GM19397 (cell line): ENCODE measurements around the gene CEP83.
"Not testable (repeated sequence)": the region's sequence is repeated elsewhere in the genome, so short reads cannot be mapped to it uniquely, and the experiment has no call there.

Experiments used
- ATAC-seq: cut with Tn5 transposase; IDR thresholded peaks from one replicate; pipeline ENCODE4 v1.9.1; 2021; ENCODE audit warnings: mild to moderate bottlenecking, moderate library complexity; ENCODE audit not compliant: unreplicated experiment

Gene CEP83

GRCh38 chr12:94386422-94386821 lies 73.2 kb downstream of the CEP83 start:
- ATAC-seq, result no peak

GRCh38 chr12:94384030-94384429 lies 75.6 kb downstream of the CEP83 start:
- no peak for ATAC-seq

GRCh38 chr12:94380507-94380906 lies 79.2 kb downstream of the CEP83 start:
- no peak for ATAC-seq

- no peak for ATAC-seq
These were observed 80.1 kb downstream of the CEP83 start for GRCh38 chr12:94379479-94380113.

- no peak for ATAC-seq
These were observed 82.1 kb downstream of the CEP83 start for GRCh38 chr12:94377599-94377998.

DNA sequence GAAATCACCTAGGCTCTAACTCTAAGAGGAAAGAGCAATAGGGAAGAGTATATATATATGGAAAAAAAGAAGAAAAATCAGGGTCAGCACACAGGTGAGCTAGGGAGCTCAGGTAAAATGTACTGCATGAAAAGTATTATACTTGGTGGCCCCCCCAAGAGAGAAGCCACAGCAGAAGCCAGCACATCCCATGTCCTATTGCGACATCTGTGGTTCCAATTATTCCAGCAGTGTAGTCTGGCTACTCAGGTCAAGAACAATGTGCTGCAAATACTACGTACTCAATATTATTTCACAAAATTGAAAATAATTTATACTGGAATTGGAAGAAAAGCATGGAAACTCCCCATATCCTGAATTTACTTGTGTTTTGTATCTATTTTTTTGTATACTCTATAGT lies 85.5 kb downstream of the CEP83 start:
- no peak for ATAC-seq

DNA sequence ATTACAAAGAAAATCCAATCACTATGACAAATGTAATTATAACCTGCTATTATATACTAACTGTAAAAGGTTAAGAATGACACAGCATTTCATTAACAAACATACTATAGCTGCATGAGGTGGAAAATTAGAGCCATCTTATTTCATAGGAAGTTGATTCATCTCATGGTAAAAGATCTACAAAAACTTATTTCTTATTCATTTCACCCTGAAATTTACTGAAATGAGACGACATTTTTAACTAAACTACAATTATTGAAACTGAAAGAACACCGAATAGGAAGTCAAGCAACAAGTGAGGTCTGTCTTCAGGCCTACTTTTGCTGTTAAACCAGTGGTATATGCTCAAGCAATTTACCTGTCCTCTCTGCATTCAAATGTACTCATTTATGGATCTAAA lies 87.2 kb downstream of the CEP83 start:
- no peak for ATAC-seq

DNA sequence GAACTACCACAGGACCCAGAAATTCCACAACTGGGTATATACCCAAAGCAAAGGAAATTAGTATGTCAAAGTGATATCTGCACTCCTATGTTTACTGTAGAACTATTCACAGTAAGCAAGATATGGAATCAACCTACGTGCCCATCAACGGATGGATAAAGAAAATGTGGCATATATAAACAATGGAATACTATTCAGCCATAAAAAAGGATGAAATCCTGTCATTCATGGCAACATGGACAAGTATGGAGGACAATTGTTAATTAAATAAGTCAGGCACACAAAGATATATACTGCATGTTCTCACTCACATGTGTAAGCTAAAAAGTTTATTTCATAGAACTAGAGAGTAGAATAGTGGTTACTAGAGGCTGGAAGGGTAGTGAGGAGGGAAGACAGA lies 97.0 kb downstream of the CEP83 start:
- ATAC-seq, result no peak

DNA sequence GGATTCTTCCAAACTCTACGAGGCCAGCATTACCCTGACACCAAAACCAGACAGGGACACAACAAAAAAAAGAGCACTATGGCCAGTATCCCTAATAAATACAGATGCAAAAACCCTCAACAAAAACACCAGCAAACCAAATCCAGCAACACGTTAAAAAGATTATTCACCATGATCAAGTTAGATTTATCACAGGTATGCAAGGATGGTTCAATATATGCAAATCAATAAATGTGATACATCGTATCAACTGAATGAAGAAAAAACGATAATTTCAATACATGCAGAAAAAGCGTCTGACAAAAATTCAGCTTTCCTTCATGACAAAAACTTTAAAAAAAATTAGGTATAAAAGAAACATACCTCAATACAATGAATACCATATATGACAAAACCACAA lies 99.9 kb downstream of the CEP83 start:
- no peak for ATAC-seq

DNA sequence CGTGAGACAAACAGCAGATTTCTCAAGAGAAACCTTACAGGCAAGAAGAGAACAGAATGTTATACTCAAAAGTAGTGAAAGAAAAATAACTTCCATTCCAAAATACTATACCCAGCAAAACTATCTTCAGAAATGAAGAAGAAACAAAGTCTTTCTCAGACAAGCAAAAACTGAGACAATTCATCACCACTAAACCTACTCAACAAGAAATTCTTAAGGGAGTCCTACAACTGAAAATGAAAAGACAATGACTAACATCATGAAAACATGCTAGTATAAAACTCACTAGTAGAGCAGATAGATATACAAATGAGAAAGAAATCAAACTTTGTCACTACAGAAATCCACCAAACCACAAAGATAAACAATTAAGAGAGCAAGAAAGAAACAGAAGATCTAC lies 106.5 kb downstream of the CEP83 start:
- no peak for ATAC-seq

GRCh38 chr12:94340573-94340972 lies 119.1 kb downstream of the CEP83 start:
- ATAC-seq, result no peak

- no peak for ATAC-seq
These were observed 121.5 kb downstream of the CEP83 start for GRCh38 chr12:94338006-94338794.

DNA sequence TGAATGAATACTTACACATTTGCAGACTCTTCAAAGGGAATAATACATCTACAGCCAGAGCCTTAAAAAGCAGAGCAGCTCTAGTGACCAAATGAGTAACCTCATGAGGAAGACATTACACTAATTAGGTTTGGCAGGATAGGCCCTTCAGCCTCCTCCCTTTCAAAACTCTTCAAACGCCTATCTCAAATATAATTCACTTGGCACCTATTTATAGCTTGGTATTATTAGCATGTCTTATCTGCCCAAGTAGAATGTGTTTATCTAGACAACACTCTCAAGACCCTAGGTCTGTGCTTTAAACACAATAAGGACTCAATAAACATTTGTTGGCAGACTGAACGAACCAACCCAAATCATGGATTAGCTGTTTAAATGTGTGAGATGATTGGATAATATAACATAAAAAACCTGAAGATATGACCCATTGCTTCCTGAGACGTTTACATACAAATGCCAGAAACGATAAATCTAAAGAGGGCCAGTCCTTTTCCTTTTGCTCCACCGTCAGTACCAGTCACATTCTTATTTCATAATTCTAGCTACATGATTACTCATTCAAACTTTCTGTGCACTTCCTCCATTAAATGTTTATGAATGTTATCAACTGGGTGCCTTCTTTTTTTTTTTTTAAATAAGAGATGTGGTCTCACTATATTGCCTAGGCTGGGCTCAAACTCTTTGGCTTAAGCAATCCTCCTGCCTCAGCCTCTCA lies 123.3 kb downstream of the CEP83 start:
- ATAC-seq, result no peak

- ATAC-seq, result no peak
These were observed 126.3 kb downstream of the CEP83 start for GRCh38 chr12:94333396-94333795.

GRCh38 chr12:94329366-94329765 lies 130.3 kb downstream of the CEP83 start:
- ATAC-seq, result no peak

DNA sequence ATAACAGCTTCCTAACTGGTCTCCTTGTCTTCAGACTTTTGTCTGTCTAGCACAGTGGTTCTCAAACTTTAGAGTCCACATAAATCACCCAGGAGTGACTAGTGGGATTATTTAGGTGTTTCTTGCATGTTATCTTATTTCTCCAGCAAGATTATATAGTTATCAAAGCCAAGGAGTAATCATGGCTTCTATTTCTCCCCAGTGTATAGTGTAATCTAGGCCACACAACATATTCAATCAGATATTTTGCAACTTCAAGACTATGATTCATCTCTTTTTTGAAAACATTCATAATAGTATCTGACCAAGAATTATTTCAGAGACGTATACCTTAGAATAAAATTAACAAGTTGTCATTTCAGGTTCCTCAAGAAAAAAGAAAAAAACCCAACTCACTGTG lies 131.9 kb downstream of the CEP83 start:
- no peak for ATAC-seq

DNA sequence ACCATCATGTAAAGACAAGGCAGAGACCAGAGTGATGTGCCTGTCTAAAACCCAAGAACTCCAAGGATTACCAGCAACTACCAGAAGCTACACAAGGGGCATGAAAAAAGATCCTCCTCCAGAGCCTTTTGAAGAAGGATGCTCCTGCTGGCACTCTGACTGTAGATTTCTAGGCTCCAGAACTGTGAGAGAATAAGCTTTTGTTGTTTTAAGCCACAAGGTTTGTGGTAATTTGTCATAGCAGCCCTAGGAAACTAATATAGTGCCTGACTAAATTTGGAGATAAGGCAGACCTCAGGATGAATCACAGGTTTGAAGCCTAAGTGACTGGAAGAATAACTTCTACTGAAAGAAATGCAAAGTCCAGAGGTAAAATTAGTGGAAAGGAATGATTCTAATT lies 132.9 kb downstream of the CEP83 start:
- ATAC-seq, result no peak

DNA sequence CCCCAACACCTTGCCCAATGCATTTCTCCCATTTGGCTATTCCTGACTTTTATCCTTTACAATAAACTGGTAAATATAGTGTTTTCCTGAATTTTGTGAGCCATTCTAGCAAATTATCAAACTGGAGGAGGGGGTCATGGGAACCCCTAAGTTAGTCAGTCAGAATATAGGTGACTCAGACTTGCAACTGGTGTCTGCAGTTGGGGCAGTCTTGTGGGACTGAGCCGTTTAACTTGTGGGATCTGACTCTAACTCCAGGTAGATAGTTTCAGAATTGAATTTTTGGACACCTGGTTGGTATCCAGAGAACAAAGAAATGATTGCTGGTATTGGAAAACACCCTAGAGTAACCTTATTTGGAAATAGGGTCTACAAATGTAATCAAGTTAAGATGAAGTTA lies 133.4 kb downstream of the CEP83 start:
- ATAC-seq, result no peak

- ATAC-seq, result no peak
These were observed 137.3 kb downstream of the CEP83 start for GRCh38 chr12:94322346-94322745.

GRCh38 chr12:94320109-94320508 lies 139.6 kb downstream of the CEP83 start:
- no peak for ATAC-seq

DNA sequence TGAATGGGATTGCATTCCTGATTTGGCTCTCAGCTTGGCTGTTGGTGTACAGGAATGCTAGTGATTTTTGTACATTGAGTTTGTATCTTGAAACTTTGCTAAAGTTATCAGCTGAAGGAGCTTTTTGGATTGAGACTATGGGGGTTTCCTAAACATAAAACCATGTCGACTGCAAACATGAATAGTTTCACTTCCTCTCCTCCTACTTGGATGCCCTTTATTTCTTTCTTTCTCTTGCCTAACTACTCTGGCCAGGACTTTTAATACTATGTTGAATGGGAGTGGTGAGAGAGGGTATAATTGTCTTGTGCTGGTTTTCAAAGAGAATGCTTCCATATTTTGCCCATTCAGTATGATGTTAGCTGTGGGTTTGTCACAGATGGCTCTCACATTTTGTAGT lies 141.5 kb downstream of the CEP83 start:
- ATAC-seq, result no peak

- ATAC-seq, result not testable (repeated sequence)
These were observed 143.1 kb downstream of the CEP83 start for GRCh38 chr12:94316600-94316999.
